SK-N-SH (cell line): Measurements from ENCODE around the gene ZSCAN18. TPM values are rescaled to one million over a fixed set of nuclear protein-coding genes. Genes with fewer than 3 reads are reported as not detected.

Experiments used
- CTCF ChIA-PET: fragments of 300-600, 350-600 bp; formaldehyde crosslinking; extraction: SDS; loops from one replicate; lab custom pipeline; 2021; lab: Yijun Ruan, JAX
- POLR2A ChIA-PET: fragments of 350-600 bp; sonication (Branson Sonifier 250); formaldehyde crosslinking; extraction: SDS; loops from one replicate; lab custom pipeline; 2020; ENCODE audit warnings: antibody characterized with exemption, inconsistent platforms; lab: Yijun Ruan, JAX
- DNase-seq: peaks from one replicate; pipeline ENCODE4 v3.0.0; 2012
- H2AFZ ChIP-seq: fragments of 200-600 bp; sonication (generic); 2 replicates; pipeline ENCODE4 v1.8.1; 2016; ENCODE audit warnings: antibody characterized with exemption, mild to moderate bottlenecking, low read depth
- H3F3A ChIP-seq: fragments of 200-600 bp; sonication (generic); replicated peaks from 2 replicates; pipeline ENCODE3; 2016; ENCODE audit warnings: antibody characterized with exemption, mild to moderate bottlenecking; ENCODE audit not compliant: insufficient read depth
- H3K27ac ChIP-seq, 2 experiments: fragments of 200-500 bp in 1 of 2; fragments of 200-600 bp in 1 of 2; sonication (Bioruptor generic) in 1 of 2; sonication (generic), shearing (Covaris generic) in 1 of 2; 2 replicates each; pipeline versions ENCODE4 v1.5.1 to v1.6.1; 2014 to 2016; ENCODE audit warnings: low read depth in 2 of 2, inconsistent platforms in 1 of 2, low read length in 1 of 2, mild to moderate bottlenecking in 1 of 2, mixed read lengths in 1 of 2
- H3K27me3 ChIP-seq: fragments of 200-600 bp; sonication (generic), shearing (Covaris generic); 2 replicates; pipeline ENCODE4 v1.6.1; 2016; ENCODE audit warnings: mixed run types; ENCODE audit not compliant: insufficient read depth
- H3K36me3 ChIP-seq, 2 experiments: fragments of 200-500 bp in 1 of 2; fragments of 200-600 bp in 1 of 2; sonication (Bioruptor generic) in 1 of 2; sonication (generic) in 1 of 2; replicated peaks in 1 of 2; 2 replicates each; pipeline versions ENCODE3 to v1.5.1; 2014 to 2016; ENCODE audit warnings: low read length in 1 of 2, mild to moderate bottlenecking in 1 of 2; ENCODE audit not compliant: insufficient read depth in 2 of 2, control insufficient read depth in 1 of 2
- H3K4me1 ChIP-seq, 2 experiments: fragments of 200-500 bp in 1 of 2; fragments of 200-600 bp in 1 of 2; sonication (Bioruptor generic) in 1 of 2; sonication (generic), shearing (Covaris generic) in 1 of 2; 2 replicates each; pipeline versions ENCODE4 v1.5.1 to v1.6.1; 2014 to 2016; ENCODE audit warnings: low read depth in 1 of 2, low read length in 1 of 2, mixed run types in 1 of 2; ENCODE audit not compliant: insufficient read depth in 2 of 2, control insufficient read depth in 1 of 2
- H3K4me2 ChIP-seq: fragments of 200-600 bp; sonication (generic), shearing (Covaris generic); 2 replicates; pipeline ENCODE4 v1.6.1; 2017; ENCODE audit warnings: mixed run types
- H3K4me3 ChIP-seq, 2 experiments: fragments of 200-500 bp in 1 of 2; fragments of 200-600 bp in 1 of 2; sonication (Bioruptor generic) in 1 of 2; sonication (generic), shearing (Covaris generic) in 1 of 2; 2 replicates each; pipeline versions ENCODE4 v1.5.1 to v1.8.1; 2014 to 2016; ENCODE audit warnings: low read depth in 2 of 2, inconsistent platforms in 1 of 2, low read length in 1 of 2, mild to moderate bottlenecking in 1 of 2, mixed read lengths in 1 of 2, moderate library complexity in 1 of 2
- H3K79me2 ChIP-seq: fragments of 200-600 bp; sonication (generic); 2 replicates; pipeline ENCODE4 v1.8.1; 2017; ENCODE audit warnings: mild to moderate bottlenecking; ENCODE audit not compliant: insufficient read depth
- H3K9ac ChIP-seq: fragments of 200-600 bp; sonication (generic); 2 replicates; pipeline ENCODE4 v1.6.1; 2017; ENCODE audit warnings: mixed run types
- H3K9me2 ChIP-seq: fragments of 200-600 bp; sonication (generic); 2 replicates; pipeline ENCODE4 v1.6.1; 2017; ENCODE audit warnings: mixed run types
- H3K9me3 ChIP-seq: fragments of 200-600 bp; sonication (generic); 2 replicates; pipeline ENCODE4 v1.6.1; 2017; ENCODE audit warnings: mixed run types, mild to moderate bottlenecking, moderate library complexity
- H4K20me1 ChIP-seq: fragments of 200-600 bp; sonication (generic); 2 replicates; pipeline ENCODE4 v1.6.1; 2017; ENCODE audit warnings: mild to moderate bottlenecking, mixed run types; ENCODE audit not compliant: insufficient read depth
- CHD2 ChIP-seq: fragments of 150-350 bp; IDR thresholded peaks from 2 replicates; pipeline ENCODE4 v1.6.1; 2018; ENCODE audit warnings: low read length; ENCODE audit not compliant: partially characterized antibody
- ELF1 ChIP-seq: IDR thresholded peaks from 2 replicates; pipeline ENCODE4 v1.4.0; 2012
- EP300 ChIP-seq, 2 experiments: IDR thresholded peaks; 2 replicates each; pipeline versions ENCODE4 v1.4.0 to v1.6.1; 2012; ENCODE audit warnings: borderline replicate concordance in 1 of 2, low read depth in 1 of 2, low read length in 1 of 2
- EZH2phosphoT487 ChIP-seq: fragments of 200-600 bp; sonication (generic); IDR thresholded peaks from 2 replicates; pipeline ENCODE4 v1.6.1; 2017; ENCODE audit warnings: low read depth, mixed run types, mild to moderate bottlenecking, antibody characterized with exemption, moderate library complexity, borderline replicate concordance
- FOSL2 ChIP-seq: IDR thresholded peaks from 2 replicates; pipeline ENCODE4 v1.4.0; 2012; ENCODE audit warnings: low read depth, mild to moderate bottlenecking, moderate library complexity, borderline replicate concordance
- FOXJ3 ChIP-seq: sonication (generic); formaldehyde crosslinking; IDR thresholded peaks from 2 replicates; pipeline ENCODE4 v1.5.1; 2020; ENCODE audit warnings: mild to moderate bottlenecking, missing genetic modification reagents
- FOXM1 ChIP-seq: IDR thresholded peaks from 2 replicates; pipeline ENCODE4 v1.4.0; 2012; ENCODE audit warnings: low read depth, mild to moderate bottlenecking
- GABPA ChIP-seq: IDR thresholded peaks from 2 replicates; pipeline ENCODE4 v1.4.0; 2012; ENCODE audit warnings: low read depth, mild to moderate bottlenecking
- GATA2 ChIP-seq: sonication (generic); formaldehyde crosslinking; IDR thresholded peaks from 2 replicates; pipeline ENCODE4 v1.5.0; 2020; ENCODE audit warnings: mild to moderate bottlenecking, missing genetic modification reagents
- JUND ChIP-seq: IDR thresholded peaks from 2 replicates; pipeline ENCODE4 v1.4.0; 2012
- MEF2A ChIP-seq: IDR thresholded peaks from 2 replicates; pipeline ENCODE4 v1.4.0; 2012; ENCODE audit warnings: low read depth, borderline replicate concordance
- MXI1 ChIP-seq: IDR thresholded peaks from 2 replicates; pipeline ENCODE4 v1.6.1; 2012; ENCODE audit warnings: mild to moderate bottlenecking, low read depth, low read length, improper control_type of control experiment
- NFIC ChIP-seq: IDR thresholded peaks from 2 replicates; pipeline ENCODE4 v1.4.0; 2012; ENCODE audit warnings: borderline replicate concordance
- RFX5 ChIP-seq: IDR thresholded peaks from 2 replicates; pipeline ENCODE4 v1.6.1; 2012; ENCODE audit warnings: mild to moderate bottlenecking, improper control_type of control experiment, low read length
- SIN3A ChIP-seq: IDR thresholded peaks from 2 replicates; pipeline ENCODE4 v1.6.1; 2012; ENCODE audit warnings: low read depth, mild to moderate bottlenecking, low read length, moderate library complexity, borderline replicate concordance
- TAF1 ChIP-seq: IDR thresholded peaks from 2 replicates; pipeline ENCODE4 v1.6.1; 2012; ENCODE audit warnings: low read depth, mild to moderate bottlenecking, low read length, moderate library complexity, borderline replicate concordance
- whole genome bisulfite sequencing: methylation state at CpG from one replicate; pipeline ENCODE4 v1.1.6; 2017; ENCODE audit warnings: low lambda C conversion rate; 5-methylcytosine and 5-hydroxymethylcytosine counted together
- polyA plus RNA-seq, 3 experiments: library from polyadenylated mRNA; depleted of rRNA; stranded (reverse); fragments of >200 nt; gene quantifications; 2 replicates each; pipeline ENCODE4 v1.2.3, GENCODE V29; 2012
- TF ChIP-seq, protein P1 (sequence below): IDR thresholded peaks from 2 replicates; pipeline ENCODE4 v1.4.0; 2012; ENCODE audit warnings: low read depth
- TF ChIP-seq, protein P2 (sequence below): fragments of 150-350 bp; IDR thresholded peaks from 2 replicates; pipeline ENCODE4 v1.6.1; 2017; ENCODE audit warnings: antibody characterized with exemption, low read length, low read depth, borderline replicate concordance
- TF ChIP-seq, protein P3 (sequence below): IDR thresholded peaks from 2 replicates; pipeline ENCODE4 v1.4.0; 2012; ENCODE audit warnings: low read depth, borderline replicate concordance
- TF ChIP-seq, protein P4 (sequence below): IDR thresholded peaks from 2 replicates; pipeline ENCODE4; 2012
- TF ChIP-seq, protein P5 (sequence below): fragments of 200-600 bp; sonication (generic); IDR thresholded peaks from 2 replicates; pipeline ENCODE4 v1.6.1; 2017; ENCODE audit warnings: antibody characterized with exemption, mild to moderate bottlenecking, moderate library complexity

Gene ZSCAN18
- polyA plus RNA-seq, 1 of the 3 experiments (the other 2 are of a cell fraction), result 26.7 TPM

DNA sequence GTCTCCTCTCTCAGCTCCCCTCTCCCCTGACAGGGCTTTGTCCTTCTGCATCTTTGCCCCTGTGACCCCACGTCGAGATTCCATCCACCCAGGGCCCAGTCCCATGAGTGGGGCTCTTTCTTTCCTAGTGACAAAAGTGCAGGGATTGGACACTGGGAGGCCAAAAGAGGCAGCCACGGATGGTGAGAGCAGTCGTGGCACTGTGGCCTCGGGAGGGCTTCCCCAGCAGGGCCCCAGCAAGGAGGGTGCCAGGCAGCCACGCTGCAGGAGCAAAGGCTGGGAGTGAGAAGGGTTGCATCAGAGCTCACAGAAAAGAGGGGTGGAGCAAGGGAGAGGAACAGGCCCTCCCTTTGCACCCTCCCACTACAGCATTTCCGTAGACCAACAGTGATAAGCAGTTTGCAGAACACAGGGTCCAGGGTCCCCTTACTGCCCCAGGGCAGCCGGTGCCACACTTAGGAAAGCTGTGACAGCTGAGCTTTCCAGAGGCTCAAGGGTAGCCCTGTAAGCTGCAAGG is 59.3 kb downstream of the ZSCAN18 start:
- ChIA-PET POLR2A (no interaction called here), CTCF (no interaction called here)
- no peaks in the 10 kb centered on the region for H3K9me3 ChIP-seq
- H3K9ac ChIP-seq, result no peak overlapping the region
- no peaks in the 10 kb centered on the region for H3K79me2 ChIP-seq
- H3K4me2 ChIP-seq, result no peak overlapping the region
- DNase-seq, result no peak
- no peaks in the 10 kb centered on the region for H3K4me1 ChIP-seq
- H3K9me2 ChIP-seq, result no peaks in the 10 kb centered on the region
- H3K36me3 ChIP-seq, result no peaks in the 10 kb centered on the region
- no peak for TF ChIP-seq EZH2phosphoT487
- TF ChIP-seq, protein P1, sequence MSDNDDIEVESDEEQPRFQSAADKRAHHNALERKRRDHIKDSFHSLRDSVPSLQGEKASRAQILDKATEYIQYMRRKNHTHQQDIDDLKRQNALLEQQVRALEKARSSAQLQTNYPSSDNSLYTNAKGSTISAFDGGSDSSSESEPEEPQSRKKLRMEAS, result no peak
- TF ChIP-seq, protein P2, sequence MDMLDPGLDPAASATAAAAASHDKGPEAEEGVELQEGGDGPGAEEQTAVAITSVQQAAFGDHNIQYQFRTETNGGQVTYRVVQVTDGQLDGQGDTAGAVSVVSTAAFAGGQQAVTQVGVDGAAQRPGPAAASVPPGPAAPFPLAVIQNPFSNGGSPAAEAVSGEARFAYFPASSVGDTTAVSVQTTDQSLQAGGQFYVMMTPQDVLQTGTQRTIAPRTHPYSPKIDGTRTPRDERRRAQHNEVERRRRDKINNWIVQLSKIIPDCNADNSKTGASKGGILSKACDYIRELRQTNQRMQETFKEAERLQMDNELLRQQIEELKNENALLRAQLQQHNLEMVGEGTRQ, result no peak
- TF ChIP-seq MEF2A, result no peak
- no peak for TF ChIP-seq ELF1
- H3K27ac ChIP-seq, result no peak overlapping the region
- no peaks in the 10 kb centered on the region for H3K27me3 ChIP-seq
- 9% methylated on average over 8 of the region's 8 CpGs for WGBS
- H2AFZ ChIP-seq, result no peak overlapping the region
- H3K4me3 ChIP-seq, result no peak overlapping the region
- no peaks in the 10 kb centered on the region for H4K20me1 ChIP-seq
- H3F3A ChIP-seq, result no peaks in the 10 kb centered on the region

DNA sequence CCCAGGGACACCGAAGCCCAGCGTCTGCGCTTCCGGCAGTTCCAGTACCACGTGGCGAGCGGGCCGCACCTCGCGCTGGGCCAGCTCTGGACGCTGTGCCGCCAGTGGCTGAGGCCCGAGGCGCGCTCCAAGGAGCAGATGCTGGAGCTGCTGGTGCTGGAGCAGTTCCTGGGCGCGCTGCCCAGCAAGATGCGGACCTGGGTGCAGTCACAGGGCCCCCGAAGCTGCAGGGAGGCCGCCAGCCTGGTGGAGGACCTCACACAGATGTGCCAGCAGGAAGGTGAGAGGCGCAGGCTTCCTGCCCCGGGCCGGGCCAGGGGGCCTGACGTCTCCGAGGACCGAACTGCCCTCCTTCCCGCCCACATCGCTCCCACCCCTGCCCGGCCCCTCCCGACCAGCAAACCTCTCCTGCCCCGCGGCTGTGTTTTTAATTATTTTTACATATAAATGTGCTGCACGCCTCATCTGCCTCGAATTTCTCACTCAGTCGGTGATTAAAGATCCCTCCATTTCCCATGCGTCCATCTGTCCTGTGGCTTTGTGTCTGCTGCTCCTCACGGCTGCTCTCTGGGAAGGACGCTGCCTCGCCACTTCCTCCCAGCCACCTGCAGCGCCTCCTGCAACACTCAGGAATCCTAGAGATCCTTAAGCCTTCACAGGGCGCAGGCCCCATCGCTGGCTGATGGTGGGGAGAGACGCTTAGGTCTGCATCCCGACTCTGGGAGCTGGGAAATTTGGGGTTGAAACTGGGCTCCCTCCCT is 59.9 kb downstream of the ZSCAN18 start:
- H3K4me3 ChIP-seq, result no peak overlapping the region
- no peak for DNase-seq
- TF ChIP-seq NFIC, result no peak
- no peak for TF ChIP-seq RFX5
- no peak for TF ChIP-seq FOXJ3 (CRISPR knock-in tag)
- no peak for TF ChIP-seq SIN3A
- no peak for TF ChIP-seq JUND
- no peak for TF ChIP-seq CHD2
- TF ChIP-seq, protein P2, result no peak
- TF ChIP-seq FOXM1, result no peak
- no peak for TF ChIP-seq GABPA
- no peak for TF ChIP-seq EP300 (IDR thresholded peaks at IDR 0.05; ENCODE audit: borderline replicate concordance in 1 of 2, low read depth in 1 of 2, low read length in 1 of 2)
- TF ChIP-seq, protein P3, sequence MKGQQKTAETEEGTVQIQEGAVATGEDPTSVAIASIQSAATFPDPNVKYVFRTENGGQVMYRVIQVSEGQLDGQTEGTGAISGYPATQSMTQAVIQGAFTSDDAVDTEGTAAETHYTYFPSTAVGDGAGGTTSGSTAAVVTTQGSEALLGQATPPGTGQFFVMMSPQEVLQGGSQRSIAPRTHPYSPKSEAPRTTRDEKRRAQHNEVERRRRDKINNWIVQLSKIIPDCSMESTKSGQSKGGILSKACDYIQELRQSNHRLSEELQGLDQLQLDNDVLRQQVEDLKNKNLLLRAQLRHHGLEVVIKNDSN, result no peak
- no peak for TF ChIP-seq MXI1
- TF ChIP-seq, protein P4, sequence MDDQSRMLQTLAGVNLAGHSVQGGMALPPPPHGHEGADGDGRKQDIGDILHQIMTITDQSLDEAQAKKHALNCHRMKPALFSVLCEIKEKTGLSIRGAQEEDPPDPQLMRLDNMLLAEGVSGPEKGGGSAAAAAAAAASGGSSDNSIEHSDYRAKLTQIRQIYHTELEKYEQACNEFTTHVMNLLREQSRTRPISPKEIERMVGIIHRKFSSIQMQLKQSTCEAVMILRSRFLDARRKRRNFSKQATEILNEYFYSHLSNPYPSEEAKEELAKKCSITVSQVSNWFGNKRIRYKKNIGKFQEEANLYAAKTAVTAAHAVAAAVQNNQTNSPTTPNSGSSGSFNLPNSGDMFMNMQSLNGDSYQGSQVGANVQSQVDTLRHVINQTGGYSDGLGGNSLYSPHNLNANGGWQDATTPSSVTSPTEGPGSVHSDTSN, result no peak
- TF ChIP-seq, protein P5, sequence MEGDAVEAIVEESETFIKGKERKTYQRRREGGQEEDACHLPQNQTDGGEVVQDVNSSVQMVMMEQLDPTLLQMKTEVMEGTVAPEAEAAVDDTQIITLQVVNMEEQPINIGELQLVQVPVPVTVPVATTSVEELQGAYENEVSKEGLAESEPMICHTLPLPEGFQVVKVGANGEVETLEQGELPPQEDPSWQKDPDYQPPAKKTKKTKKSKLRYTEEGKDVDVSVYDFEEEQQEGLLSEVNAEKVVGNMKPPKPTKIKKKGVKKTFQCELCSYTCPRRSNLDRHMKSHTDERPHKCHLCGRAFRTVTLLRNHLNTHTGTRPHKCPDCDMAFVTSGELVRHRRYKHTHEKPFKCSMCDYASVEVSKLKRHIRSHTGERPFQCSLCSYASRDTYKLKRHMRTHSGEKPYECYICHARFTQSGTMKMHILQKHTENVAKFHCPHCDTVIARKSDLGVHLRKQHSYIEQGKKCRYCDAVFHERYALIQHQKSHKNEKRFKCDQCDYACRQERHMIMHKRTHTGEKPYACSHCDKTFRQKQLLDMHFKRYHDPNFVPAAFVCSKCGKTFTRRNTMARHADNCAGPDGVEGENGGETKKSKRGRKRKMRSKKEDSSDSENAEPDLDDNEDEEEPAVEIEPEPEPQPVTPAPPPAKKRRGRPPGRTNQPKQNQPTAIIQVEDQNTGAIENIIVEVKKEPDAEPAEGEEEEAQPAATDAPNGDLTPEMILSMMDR, result no peak
- no peak for TF ChIP-seq FOSL2
- no peak for TF ChIP-seq TAF1
- no peak for TF ChIP-seq EZH2phosphoT487
- no peak for TF ChIP-seq GATA2 (CRISPR knock-in tag)

More for the DNA sequence above, 59.9 kb downstream of the ZSCAN18 start:
- Histone ChIP-seq H3K36me3 (no peaks in the 10 kb centered on the region), H3K4me2 (no peak overlapping the region), H3F3A (no peaks in the 10 kb centered on the region), H3K9ac (no peak overlapping the region), H3K9me3 (no peaks in the 10 kb centered on the region), H3K27me3 (no peaks in the 10 kb centered on the region), H2AFZ (no peak overlapping the region), H3K9me2 (no peaks in the 10 kb centered on the region), H3K79me2 (no peaks in the 10 kb centered on the region), H4K20me1 (no peaks in the 10 kb centered on the region), H3K27ac (no peak overlapping the region), H3K4me1 (no peaks in the 10 kb centered on the region)
- 50% methylated on average over 35 of the region's 44 CpGs for WGBS
- ChIA-PET POLR2A (no interaction called here), CTCF (no interaction called here)
